Prostate gland (tissue), 2 donors: ENCODE data around the gene GRIK3. TPM values are rescaled to one million over a fixed set of nuclear protein-coding genes. Genes with fewer than 3 reads are reported as not detected.

Source experiments
- DNase-seq: peaks from one replicate; pipeline ENCODE4 v3.0.0-alpha.2; 2019; ENCODE audit warnings: low spot score
- H3K27ac ChIP-seq, 2 donors: fragments of 200-600 bp; sonication (generic); 2 replicates each; pipeline ENCODE4 v1.5.1; 2017 to 2019
- H3K27me3 ChIP-seq: fragments of 200-600 bp; sonication (generic); replicated peaks from 2 replicates; pipeline ENCODE4 v1.5.1; 2019; ENCODE audit not compliant: insufficient read depth
- H3K36me3 ChIP-seq, 2 donors: fragments of 200-600 bp; sonication (generic); 1 replicate in 1 of 2; 2 replicates in 1 of 2; pipeline versions ENCODE4 v1.5.1 to v1.8.1; 2017 to 2019
- H3K4me1 ChIP-seq: fragments of 200-600 bp; sonication (generic); replicated peaks from 2 replicates; pipeline ENCODE4 v1.5.1; 2019
- H3K4me3 ChIP-seq, 2 donors: fragments of 200-600 bp; sonication (generic); 2 replicates each; pipeline ENCODE4 v1.5.1; 2017 to 2019
- H3K9me3 ChIP-seq: fragments of 200-600 bp; sonication (generic); 2 replicates; pipeline ENCODE4 v1.5.1; 2017
- POLR2A ChIP-seq: fragments of 450-650 bp; IDR thresholded peaks from one replicate; pipeline ENCODE4 v1.6.1; 2016; ENCODE audit warnings: antibody characterized with exemption, mild to moderate bottlenecking
- POLR2AphosphoS5 ChIP-seq: sonication (generic); formaldehyde crosslinking; IDR thresholded peaks from one replicate; pipeline ENCODE4 v1.6.1; 2017; ENCODE audit warnings: antibody characterized with exemption
- WGBS: methylation state at CpG from one replicate; pipeline ENCODE4 v1.1.5; 2018; 5-methylcytosine and 5-hydroxymethylcytosine counted together
- intact Hi-C: fragments of 100-400 bp; cut with DNase I; formaldehyde crosslinking; loops from one replicate; pipeline ENCODE4 v1.14.2; 2022
- total RNA-seq, 2 donors: library from RNA; depleted of rRNA; stranded (reverse); fragments of >200 nt; gene quantifications; one replicate each; pipeline ENCODE4 v1.1.0, GENCODE V29; 2016
- TF ChIP-seq, protein P1 (sequence below), 4 experiments: fragments of 200-600 bp in 2 of 4; fragments of 450-650 bp in 2 of 4; sonication (generic) in 2 of 4; IDR thresholded peaks; 1 replicate in 3 of 4; 2 replicates in 1 of 4; pipeline ENCODE4 v1.5.1; 2016 to 2019; ENCODE audit warnings: antibody characterized with exemption in 4 of 4, mild to moderate bottlenecking in 2 of 4, moderate library complexity in 2 of 4

GRIK3 gene
- total RNA-seq, 2 donors from 2014 or later = 0.36 to 5.9 TPM

DNA sequence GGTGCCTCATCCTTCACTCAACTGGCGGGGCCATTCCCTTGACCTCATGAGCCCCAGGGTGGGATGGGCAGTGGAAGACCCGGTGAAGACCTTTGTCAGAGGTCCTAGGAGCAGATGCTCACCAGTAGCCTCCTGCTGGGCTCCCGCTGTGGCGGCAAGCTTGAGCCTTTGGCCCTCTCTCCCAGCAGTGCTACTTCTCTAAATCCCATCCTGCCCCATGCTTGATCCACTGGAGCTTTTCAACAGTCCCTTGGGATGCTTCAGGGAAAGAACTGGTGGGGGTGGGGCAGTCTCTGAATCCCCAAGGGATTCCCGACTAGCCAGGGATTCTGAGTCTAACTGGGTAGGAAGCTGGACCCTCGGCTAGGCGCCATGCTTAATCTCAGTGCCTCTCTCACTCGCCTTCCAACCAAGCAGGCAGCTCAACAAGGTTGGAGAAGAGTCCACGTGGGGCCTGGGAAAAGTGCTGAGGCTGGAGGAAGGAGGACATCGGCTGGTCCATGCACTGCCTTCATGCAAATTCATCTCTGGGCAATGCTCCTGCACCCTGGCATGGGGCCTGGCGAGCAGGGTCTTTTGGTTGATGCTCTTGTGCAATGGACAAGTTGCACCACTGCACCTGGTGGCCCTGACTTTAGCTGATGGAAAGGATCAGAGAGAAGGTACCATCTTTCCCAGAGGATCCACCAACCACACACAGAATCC lies 190.3 kb downstream of the GRIK3 start:
- Histone ChIP-seq H3K9me3 (no peaks in the 10 kb centered on the region), H3K27ac (no peak overlapping the region), H3K27me3 (peaks cover 3% of the 10 kb centered on the region), H3K4me3 (no peak overlapping the region), H3K36me3 (no peaks in the 10 kb centered on the region), H3K4me1 (no peaks in the 10 kb centered on the region)
- DNase-seq = no peak
- intact Hi-C loops = no loop called here
- TF ChIP-seq POLR2AphosphoS5 = no peak
- no peak for TF ChIP-seq POLR2A
- TF ChIP-seq, protein P1, sequence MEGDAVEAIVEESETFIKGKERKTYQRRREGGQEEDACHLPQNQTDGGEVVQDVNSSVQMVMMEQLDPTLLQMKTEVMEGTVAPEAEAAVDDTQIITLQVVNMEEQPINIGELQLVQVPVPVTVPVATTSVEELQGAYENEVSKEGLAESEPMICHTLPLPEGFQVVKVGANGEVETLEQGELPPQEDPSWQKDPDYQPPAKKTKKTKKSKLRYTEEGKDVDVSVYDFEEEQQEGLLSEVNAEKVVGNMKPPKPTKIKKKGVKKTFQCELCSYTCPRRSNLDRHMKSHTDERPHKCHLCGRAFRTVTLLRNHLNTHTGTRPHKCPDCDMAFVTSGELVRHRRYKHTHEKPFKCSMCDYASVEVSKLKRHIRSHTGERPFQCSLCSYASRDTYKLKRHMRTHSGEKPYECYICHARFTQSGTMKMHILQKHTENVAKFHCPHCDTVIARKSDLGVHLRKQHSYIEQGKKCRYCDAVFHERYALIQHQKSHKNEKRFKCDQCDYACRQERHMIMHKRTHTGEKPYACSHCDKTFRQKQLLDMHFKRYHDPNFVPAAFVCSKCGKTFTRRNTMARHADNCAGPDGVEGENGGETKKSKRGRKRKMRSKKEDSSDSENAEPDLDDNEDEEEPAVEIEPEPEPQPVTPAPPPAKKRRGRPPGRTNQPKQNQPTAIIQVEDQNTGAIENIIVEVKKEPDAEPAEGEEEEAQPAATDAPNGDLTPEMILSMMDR (IDR thresholded peaks at IDR 0.05) = no peak
- 79% methylated on average over 11 of the region's 11 CpGs for WGBS

DNA sequence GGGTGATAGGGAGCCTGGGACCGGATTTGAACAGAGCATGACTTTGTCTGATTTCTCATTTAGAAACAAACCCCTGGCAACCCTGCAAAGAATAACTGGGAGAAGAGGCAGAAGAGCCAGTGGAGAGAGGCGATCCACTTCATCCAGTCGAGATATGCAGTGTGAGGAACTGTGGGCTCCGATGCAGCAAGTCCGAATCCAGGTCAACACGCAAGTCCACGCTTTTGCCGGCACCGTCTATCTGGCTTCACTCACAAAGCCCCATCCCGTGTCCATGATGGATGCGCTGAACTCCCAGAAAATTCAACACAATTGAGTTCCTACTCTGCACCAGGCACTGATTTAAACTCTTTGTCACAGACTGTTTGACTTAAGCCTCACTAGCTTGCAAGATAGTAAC lies 191.3 kb downstream of the GRIK3 start:
- 87% methylated on average over 11 of the region's 11 CpGs for WGBS
- Histone ChIP-seq H3K27ac (no peak overlapping the region), H3K9me3 (no peaks in the 10 kb centered on the region), H3K4me1 (no peaks in the 10 kb centered on the region), H3K4me3 (no peak overlapping the region), H3K36me3 (no peaks in the 10 kb centered on the region), H3K27me3 (peaks cover 3% of the 10 kb centered on the region)
- DNase-seq = no peak
- TF ChIP-seq, protein P1 (IDR thresholded peaks at IDR 0.05) = no peak
- TF ChIP-seq POLR2A = no peak
- TF ChIP-seq POLR2AphosphoS5 = no peak
- intact Hi-C loops = no loop called here

DNA sequence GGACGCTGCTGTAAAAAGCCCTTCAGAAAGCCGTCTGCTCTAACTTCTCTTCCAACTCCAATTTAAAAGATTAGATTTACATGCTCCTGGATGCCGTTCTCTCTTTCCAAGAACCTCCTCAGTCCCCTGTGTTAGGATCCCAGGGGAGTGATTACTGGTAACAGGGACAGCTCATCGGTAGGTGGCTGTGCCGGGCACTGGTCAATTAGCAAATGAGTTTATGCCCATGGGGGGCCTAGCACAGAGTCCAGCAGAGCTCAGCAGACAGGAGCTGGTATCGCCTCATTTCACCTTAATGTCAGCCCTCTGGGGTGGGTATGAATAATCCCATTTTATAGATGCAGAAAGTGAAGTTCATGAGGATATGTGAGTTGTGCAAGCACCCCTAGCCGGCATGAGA lies 191.9 kb downstream of the GRIK3 start:
- H3K36me3 ChIP-seq = no peaks in the 10 kb centered on the region
- WGBS = 49% methylated on average over 7 of the region's 7 CpGs
- intact Hi-C loops = no loop called here
- H3K4me3 ChIP-seq = no peak overlapping the region
- no peak overlapping the region for H3K27ac ChIP-seq
- no peak for DNase-seq
- H3K4me1 ChIP-seq = no peaks in the 10 kb centered on the region
- H3K27me3 ChIP-seq = peaks cover 4% of the 10 kb centered on the region
- no peaks in the 10 kb centered on the region for H3K9me3 ChIP-seq
- TF ChIP-seq, protein P1 (IDR thresholded peaks at IDR 0.05) = no peak
- no peak for TF ChIP-seq POLR2A
- no peak for TF ChIP-seq POLR2AphosphoS5

DNA sequence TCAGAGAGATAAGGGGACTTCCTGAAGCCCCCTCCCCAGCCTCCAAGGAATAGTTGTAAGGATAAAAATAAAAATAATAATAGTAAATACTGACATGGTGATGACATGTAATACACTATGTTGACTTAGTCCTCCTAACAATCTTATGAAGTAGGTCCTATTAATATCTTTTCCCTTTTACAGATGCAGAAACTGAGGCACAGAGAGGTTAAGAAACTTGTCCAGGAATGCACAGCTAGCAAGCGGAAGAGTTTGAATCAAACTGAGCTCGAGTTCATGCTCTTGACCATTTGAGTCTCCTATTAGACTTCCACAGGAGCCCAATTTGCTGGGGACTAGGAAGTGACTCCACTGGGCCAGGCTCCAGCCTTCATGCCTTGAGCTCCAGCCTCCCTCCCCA lies 194.8 kb downstream of the GRIK3 start:
- 87% methylated on average over 2 of the region's 2 CpGs for WGBS
- TF ChIP-seq, protein P1 (IDR thresholded peaks at IDR 0.05) = no peak
- TF ChIP-seq POLR2AphosphoS5 = no peak
- TF ChIP-seq POLR2A = no peak

DNA sequence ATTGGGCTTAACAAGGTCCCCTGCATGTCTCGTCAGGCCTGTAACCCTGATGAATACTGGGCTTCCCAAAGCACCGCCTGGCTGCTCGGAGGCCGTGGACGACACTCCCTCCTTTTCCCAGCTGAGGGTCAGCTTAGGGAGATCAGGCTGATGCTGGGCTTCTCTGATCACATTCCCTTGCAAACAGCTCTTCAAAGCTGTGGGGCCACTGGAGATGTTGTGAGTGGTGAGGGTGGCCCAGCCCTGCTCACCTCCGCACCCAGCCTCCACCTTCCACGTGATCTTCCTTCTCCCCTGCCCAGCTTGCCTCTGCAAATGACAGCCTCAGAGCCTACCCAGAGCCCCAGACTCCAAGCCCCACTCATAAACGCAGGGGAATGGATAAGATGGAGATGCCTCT lies 195.4 kb downstream of the GRIK3 start:
- TF ChIP-seq POLR2AphosphoS5 (no peak), POLR2A (no peak)
- TF ChIP-seq, protein P1 (IDR thresholded peaks at IDR 0.05) = no peak
- Histone ChIP-seq H3K36me3 (no peaks in the 10 kb centered on the region), H3K4me3 (no peak overlapping the region), H3K9me3 (no peaks in the 10 kb centered on the region), H3K27me3 (peaks cover 3% of the 10 kb centered on the region), H3K4me1 (no peaks in the 10 kb centered on the region), H3K27ac (no peak overlapping the region)
- intact Hi-C loops = no loop called here
- no peak for DNase-seq
- 49% methylated on average over 8 of the region's 8 CpGs for WGBS

More for the DNA sequence above, 194.8 kb downstream of the GRIK3 start:
- intact Hi-C loops = no loop called here
- Histone ChIP-seq H3K4me3 (no peak overlapping the region), H3K9me3 (no peaks in the 10 kb centered on the region), H3K27ac (no peak overlapping the region), H3K36me3 (no peaks in the 10 kb centered on the region), H3K4me1 (no peaks in the 10 kb centered on the region), H3K27me3 (peaks cover 3% of the 10 kb centered on the region)
- DNase-seq = no peak
